HG03064 (cell line): ENCODE measurements around the gene CTU2.

Experiments used
- ATAC-seq: cut with Tn5 transposase; IDR thresholded peaks from one replicate; pipeline ENCODE4 v1.9.1; 2021; ENCODE audit warnings: low read depth; ENCODE audit not compliant: unreplicated experiment

Gene CTU2

DNA sequence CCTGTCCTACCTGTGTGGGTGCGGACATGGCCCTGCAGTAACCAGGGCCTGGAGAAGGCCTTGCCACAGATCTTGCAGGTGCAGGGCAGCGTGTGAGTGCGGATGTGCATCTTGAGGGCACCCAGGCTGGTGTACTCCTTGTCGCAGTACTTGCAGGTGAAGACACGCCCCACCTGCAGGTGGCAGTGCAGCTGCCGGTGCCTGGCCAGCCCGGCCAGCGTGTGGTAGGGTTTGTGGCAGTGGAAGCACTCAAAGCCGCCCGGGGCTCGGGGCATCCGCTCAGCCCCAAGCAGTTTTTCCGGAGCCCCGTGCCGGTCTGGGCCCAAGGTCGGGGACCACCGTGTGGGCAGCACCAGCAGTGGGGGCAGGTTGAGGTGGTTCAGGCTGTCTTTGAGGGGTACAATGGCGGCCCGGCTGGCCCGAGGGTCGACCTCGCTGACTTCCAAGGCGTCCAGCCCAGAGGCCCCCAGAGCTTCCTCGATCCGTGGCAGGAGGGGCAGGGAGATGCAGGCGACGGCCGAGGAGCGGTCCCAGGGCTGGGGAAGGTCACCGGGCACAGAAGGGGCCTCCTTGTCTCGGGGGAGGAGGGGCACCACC lies 25.1 kb upstream of the CTU2 start:
- ATAC-seq, result no peak

DNA sequence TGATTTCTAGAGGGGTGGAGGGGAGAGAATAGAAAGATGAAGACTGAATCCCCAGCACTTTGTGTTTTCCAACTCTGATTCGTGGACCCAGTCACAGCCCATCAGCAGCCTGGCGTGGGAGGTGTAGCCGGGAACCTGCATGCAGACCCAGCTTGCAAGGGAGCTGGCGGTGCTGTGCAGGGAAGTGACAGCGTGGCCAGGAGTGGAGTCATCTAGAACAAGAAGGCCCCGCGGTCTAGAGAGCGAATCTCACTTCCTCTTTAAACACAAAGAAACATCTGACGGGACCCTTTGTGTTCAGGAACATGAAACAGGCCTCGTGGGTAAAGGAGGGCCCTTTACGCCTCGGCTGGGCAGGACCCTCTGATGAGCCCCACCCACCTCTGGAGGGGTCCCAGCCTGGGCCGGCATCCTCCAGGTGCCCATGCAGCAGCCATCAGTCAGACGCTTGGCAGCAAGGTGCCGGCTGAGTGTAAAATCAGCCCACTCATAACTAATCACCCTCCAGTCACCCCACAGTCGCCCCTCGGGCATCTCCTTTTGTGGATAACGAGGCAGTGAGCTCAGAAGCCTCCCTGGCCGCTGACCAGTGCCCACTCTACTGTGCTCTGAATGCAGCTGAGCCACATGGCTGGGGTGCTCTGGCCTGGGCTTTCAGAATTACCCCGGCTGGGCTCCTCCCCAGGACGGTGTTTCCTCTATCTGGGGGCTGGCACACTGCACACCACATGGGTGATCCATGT lies 24.4 kb upstream of the CTU2 start:
- peak; percentile 63 for ATAC-seq

GRCh38 chr16:88684569-88685155 lies 21.6 kb upstream of the CTU2 start:
- no peak for ATAC-seq

- no peak for ATAC-seq
These were observed 20.9 kb upstream of the CTU2 start for GRCh38 chr16:88685156-88686061.

GRCh38 chr16:88686062-88686438 lies 20.3 kb upstream of the CTU2 start:
- peak; percentile 9 for ATAC-seq

DNA sequence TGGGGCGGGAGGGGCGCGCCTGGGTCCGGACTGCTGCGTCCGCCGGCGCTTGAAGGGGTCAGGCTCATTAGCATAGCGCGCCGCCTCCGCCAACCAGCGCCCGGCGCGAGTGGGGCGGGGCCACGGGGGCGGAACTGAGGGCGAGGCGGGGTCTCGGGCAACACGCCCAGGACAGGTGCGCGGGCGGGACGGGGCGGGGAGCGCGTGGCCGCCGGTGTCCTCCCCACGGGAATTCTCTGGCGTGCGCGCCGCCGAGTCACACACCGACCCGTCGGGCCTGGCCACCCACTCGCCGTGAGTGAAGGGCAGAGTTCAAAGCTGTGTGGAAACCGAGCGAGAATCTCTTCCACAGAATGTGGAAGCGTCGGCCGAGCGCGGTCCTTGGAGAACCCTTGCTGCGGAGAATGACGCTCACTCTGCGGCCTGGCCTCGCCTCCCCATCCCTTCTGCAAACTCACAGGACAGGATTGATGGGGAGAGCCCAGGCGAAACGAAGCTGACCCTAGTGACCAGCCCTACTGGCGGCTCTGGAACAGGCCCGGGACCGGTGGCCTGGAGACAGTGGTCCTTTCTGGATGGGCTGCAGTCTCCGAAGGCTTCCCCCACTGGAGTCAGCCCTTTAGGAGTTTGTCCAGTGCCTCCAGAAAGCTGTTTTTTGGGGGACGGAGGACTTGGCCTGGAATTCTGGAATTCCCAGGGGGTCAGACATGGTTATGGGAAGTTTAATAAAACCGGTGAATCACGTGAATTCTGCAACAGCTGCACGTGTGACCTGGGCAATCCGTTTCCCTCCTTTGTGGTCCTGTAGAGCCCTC lies 19.7 kb upstream of the CTU2 start, which contains the start of gene SNAI3:
Gene SNAI3, minus strand, starts transcription at position 69 of the 815 bp plus-strand sequence. CDS start 101 bp downstream, outside the sequence.
- peak; percentile 48 for ATAC-seq

DNA sequence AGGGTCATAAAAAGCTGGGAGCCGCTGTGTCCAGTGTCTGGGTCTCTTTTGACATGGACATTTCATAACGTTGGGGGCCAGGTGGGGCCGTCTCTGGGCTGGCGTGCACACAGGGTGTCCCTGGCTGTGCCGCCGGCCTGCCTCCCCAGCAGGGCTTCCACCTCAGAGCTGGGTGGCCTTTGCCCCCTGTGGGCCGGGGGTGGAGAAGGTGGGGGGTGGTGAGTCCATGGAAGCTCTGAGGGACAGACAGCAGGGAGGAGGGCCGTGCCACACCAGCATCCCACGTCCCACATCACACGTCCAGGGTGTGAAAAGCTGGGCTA lies 19.1 kb upstream of the CTU2 start:
- ATAC-seq, result no peak

- ATAC-seq, result no peak
These were observed 18.7 kb upstream of the CTU2 start for GRCh38 chr16:88687676-88688012.

DNA sequence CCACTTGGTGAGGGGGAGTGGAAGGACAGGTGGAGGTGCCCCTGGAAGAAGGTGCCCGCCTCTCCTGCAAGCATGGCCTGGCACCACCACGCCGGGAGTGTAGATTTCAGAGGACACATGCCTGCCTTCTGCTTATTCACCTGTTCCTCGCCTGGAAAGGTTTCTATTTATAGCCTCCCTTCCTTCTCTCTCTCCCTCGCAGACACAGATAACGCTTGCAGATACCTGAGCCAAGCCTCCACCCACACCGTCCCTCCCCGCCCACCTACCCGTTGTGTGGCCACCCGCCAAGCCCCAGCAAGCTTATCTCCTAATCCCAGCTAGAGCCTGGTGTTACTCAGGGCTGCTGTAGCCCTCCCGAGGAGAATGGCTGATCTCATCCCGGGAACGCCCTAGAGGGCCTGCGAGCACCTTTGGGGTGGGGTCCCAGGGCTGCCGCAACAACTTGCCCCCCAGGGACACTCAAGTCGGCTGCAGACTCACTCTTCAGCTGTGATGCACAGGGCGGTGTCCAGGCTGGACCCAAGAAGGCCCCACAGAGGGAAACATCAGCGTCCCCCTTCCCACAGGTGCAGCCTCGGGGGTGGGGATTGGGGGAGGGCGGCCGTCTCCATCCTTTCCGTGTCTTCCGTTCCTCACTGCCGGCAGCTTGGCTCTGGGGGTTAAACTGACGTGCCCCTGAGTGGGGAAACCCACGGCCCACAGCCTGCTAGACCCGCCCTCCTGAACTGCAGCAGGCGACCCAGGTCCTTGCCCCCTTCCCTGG lies 18.1 kb upstream of the CTU2 start:
- ATAC-seq, result no peak

- ATAC-seq, result no peak
These were observed 15.8 kb upstream of the CTU2 start for GRCh38 chr16:88690341-88691128.

DNA sequence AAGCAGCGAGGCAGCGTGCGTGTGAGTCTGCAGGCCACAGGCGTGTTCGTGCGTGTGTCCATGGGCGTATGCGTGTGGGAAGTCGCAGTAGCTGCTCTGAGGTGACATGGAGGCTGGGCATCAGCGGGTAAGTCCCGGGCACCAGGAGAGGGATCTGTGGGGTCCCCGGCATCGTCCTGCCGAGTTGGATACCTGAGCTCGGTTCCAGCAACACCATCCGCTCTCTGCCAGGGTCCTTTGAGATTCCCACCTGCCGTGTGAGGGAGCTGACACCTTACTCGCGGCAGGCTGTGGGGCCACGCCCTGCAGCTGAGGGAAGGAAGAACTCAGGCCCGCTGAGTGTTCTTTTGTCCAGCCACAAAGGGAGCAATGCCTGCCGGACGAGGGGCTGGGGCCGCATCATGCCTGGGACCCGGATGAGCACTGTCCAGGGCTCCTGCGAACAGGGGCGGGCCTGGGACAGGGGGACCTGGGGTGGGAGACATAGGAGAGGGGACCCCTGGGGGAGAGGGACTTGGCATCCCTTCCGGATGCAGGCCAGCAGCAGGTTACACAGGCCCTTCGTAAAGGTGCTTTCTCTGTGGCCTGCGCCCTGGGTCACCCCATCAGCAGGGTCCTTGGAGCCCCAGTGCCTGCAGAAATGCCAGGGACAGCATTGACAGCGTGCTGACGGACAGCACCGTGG lies 15.0 kb upstream of the CTU2 start:
- ATAC-seq, result no peak

DNA sequence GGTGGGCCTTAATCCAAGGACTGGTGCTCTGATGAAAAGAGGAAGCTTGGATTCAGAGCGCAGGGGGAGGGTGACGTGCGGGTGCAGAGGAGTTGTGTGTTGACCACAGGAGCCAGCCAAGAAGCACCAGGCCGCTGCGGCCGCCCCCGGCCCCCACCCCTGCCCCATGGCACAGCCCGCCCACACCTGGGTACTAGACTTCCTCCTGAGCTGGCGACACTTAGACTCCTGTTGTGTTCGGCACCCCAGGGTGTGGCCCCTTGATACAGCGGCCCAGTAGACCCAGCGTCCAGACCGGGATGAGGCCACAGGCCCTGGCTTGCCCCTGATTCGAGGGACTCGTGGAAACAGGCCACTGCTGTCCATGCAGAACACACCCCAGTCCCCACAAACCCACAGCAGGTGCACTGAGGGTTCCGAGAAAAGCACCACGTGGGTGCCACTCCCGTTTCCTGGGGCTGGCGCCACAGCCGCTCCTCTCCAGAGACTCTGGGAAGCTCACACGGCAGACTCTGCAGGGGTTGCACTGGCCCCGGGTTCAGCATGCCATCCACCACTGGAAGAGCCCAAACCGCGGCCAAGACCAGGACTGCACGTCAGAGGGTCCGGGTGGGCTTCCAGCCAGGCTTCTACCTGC lies 14.3 kb upstream of the CTU2 start:
- ATAC-seq, result no peak

DNA sequence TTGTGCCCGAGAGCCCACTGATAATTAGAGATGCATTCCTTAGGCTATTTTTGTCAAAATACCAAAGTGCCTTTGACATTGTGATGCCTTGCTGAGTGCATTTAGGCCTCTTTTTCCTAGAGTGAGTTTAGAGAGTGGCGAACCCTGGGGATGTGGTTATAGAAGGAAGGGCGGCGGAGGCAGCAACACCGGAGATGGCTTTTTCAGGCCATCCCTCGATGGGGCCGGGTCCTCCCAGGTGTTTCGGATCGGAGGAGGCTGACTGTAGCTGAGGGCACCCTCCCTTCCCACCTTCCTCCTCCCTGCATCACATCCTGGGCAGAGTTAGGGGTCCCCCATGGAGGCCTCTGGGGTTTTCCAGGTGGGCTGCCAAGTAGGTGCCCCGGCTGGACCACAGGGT lies 13.4 kb upstream of the CTU2 start:
- no peak for ATAC-seq

DNA sequence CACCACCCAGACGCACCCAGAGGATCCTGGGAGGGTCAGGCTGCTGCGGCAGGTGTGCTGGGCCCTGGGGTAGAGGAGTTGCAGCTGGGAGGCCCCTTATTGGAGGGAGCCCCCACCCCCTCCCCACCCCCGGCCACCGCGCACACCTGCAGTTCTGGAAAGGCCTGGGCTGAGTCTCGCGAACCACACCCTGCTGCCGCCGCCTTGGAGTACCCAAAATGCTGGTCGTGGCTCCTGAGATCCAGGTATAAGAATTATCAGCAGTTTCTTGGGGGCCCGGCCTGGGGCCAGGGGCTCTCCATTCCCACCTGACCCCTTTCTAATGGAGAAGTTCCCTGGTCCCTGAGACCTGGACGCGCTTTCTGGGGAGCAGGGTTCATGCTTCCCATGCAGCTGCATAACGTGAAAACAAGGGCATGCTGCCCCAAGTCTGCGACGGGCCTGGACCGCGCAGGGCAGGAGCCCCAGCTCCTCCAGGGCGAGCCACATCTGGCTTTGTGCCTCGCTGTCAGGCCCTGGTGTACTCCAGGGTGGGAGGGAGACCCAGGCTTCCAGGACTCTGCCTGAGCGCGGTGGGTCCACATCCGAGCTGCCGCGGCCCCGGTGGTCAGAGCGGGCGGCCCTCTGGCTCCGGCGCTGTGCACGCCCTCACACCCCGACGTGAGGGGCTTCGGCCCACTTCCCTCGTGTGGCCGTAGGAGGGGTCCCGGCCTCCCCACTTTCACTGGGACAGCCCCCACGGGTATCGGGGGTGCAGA lies 12.7 kb upstream of the CTU2 start:
- ATAC-seq, result no peak

GRCh38 chr16:88694221-88695087 lies 11.8 kb upstream of the CTU2 start:
- no peak for ATAC-seq

DNA sequence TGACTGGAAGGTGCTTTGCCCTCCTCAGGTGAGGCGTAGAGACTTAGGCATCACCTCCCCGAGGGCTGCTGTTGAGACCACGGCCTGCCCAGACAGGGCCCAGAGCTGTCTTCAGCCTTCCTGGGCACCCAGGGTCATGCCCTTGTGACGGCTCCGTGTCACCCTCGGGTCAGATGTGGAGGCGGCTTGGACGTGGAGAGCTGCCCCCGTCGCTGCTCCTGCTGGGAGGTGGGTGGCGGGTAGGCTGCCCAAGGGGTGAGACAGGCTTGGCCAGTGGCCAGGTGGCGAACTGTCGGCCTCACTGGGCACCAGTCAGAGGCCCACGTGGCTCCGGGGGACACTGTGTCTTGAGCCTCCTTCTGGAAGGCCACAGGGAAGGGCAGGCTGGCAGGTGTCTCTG lies 11.1 kb upstream of the CTU2 start:
- no peak for ATAC-seq
